Panc1 (cell line): Measurements from ENCODE around the gene HSF2.

Experiments used
- POLR2AphosphoS5 ChIP-seq: IDR thresholded peaks from 2 replicates; pipeline ENCODE4 v1.6.1; 2012; ENCODE audit warnings: mild to moderate bottlenecking, low read depth, low read length, moderate library complexity
- SIN3A ChIP-seq: IDR thresholded peaks from 2 replicates; pipeline ENCODE4 v1.6.1; 2012; ENCODE audit warnings: low read depth, mild to moderate bottlenecking, low read length, moderate library complexity, borderline replicate concordance; ENCODE audit not compliant: insufficient read depth
- TCF7L2 ChIP-seq: IDR thresholded peaks from 2 replicates; pipeline ENCODE4 v1.6.1; 2011; ENCODE audit warnings: mild to moderate bottlenecking, low read depth, low read length, inconsistent platforms
- TF ChIP-seq, protein P1 (sequence below): fragments of 450-650 bp; IDR thresholded peaks from 2 replicates; pipeline ENCODE4 v1.5.1; 2017; ENCODE audit warnings: mild to moderate bottlenecking
- TF ChIP-seq, protein P2 (sequence below), 2 experiments: IDR thresholded peaks; 2 replicates each; pipeline ENCODE4 v1.6.1; 2011 to 2012; ENCODE audit warnings: low read depth in 2 of 2, control low read depth in 1 of 2, low read length in 1 of 2, mild to moderate bottlenecking in 1 of 2, moderate library complexity in 1 of 2; ENCODE audit not compliant: insufficient read depth in 1 of 2

DNA sequence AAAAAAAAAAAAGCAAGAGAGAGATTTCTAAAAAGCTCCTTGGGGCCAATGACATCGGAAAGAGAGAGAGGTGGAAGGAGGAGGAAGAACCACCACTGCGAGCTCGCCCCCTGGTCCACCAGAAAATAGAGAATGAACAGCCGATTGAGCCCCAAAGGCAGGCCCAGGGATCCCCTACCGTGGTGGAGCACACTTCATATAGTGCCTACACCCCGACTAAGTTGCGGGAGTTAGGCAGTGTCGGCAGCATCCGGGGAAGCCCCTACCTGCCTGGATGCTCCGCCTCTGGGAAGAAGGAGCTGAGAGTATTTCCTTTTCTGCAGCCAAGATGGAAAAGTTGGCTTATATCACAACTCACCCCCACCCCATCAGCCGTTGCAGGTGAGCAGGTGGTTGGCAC is 38.6 kb upstream of the HSF2 start:
- TF ChIP-seq, protein P1, sequence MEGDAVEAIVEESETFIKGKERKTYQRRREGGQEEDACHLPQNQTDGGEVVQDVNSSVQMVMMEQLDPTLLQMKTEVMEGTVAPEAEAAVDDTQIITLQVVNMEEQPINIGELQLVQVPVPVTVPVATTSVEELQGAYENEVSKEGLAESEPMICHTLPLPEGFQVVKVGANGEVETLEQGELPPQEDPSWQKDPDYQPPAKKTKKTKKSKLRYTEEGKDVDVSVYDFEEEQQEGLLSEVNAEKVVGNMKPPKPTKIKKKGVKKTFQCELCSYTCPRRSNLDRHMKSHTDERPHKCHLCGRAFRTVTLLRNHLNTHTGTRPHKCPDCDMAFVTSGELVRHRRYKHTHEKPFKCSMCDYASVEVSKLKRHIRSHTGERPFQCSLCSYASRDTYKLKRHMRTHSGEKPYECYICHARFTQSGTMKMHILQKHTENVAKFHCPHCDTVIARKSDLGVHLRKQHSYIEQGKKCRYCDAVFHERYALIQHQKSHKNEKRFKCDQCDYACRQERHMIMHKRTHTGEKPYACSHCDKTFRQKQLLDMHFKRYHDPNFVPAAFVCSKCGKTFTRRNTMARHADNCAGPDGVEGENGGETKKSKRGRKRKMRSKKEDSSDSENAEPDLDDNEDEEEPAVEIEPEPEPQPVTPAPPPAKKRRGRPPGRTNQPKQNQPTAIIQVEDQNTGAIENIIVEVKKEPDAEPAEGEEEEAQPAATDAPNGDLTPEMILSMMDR = no peak
- TF ChIP-seq POLR2AphosphoS5 = no peak
- TF ChIP-seq, protein P2, sequence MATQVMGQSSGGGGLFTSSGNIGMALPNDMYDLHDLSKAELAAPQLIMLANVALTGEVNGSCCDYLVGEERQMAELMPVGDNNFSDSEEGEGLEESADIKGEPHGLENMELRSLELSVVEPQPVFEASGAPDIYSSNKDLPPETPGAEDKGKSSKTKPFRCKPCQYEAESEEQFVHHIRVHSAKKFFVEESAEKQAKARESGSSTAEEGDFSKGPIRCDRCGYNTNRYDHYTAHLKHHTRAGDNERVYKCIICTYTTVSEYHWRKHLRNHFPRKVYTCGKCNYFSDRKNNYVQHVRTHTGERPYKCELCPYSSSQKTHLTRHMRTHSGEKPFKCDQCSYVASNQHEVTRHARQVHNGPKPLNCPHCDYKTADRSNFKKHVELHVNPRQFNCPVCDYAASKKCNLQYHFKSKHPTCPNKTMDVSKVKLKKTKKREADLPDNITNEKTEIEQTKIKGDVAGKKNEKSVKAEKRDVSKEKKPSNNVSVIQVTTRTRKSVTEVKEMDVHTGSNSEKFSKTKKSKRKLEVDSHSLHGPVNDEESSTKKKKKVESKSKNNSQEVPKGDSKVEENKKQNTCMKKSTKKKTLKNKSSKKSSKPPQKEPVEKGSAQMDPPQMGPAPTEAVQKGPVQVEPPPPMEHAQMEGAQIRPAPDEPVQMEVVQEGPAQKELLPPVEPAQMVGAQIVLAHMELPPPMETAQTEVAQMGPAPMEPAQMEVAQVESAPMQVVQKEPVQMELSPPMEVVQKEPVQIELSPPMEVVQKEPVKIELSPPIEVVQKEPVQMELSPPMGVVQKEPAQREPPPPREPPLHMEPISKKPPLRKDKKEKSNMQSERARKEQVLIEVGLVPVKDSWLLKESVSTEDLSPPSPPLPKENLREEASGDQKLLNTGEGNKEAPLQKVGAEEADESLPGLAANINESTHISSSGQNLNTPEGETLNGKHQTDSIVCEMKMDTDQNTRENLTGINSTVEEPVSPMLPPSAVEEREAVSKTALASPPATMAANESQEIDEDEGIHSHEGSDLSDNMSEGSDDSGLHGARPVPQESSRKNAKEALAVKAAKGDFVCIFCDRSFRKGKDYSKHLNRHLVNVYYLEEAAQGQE (IDR thresholded peaks at IDR 0.05; ENCODE audit: insufficient read depth in 1 of 2, low read depth in 2 of 2, low read length in 1 of 2) = no peak
- no peak for TF ChIP-seq SIN3A
- TF ChIP-seq TCF7L2 = no peak
